Ovary (tissue), 9 donors: ENCODE data around the gene TMA7. TPM values are rescaled to one million over a fixed set of nuclear protein-coding genes. Genes with fewer than 3 reads are reported as not detected.
A peak's percentile ranks its signal among the peaks of the same experiment; 100 is the strongest.

ENCODE experiments used
- DNase-seq, 5 donors: peaks; one replicate each; pipeline ENCODE4 v3.0.0-alpha.2; 2019 to 2020
- H3K27ac ChIP-seq, 2 donors: fragments of 200-600 bp; one replicate each; pipeline versions ENCODE4 v1.5.1 to v1.8.0; 2019 to 2022
- H3K27me3 ChIP-seq: fragments of 200-600 bp; one replicate; pipeline ENCODE4 v1.8.0; 2022
- H3K36me3 ChIP-seq: fragments of 200-600 bp; sonication (generic); one replicate; pipeline ENCODE4 v1.5.1; 2019
- H3K4me1 ChIP-seq: one replicate; pipeline ENCODE4 v1.8.1; 2013; ENCODE audit warnings: mild to moderate bottlenecking, moderate library complexity; ENCODE audit not compliant: insufficient read depth
- H3K4me3 ChIP-seq: fragments of 200-600 bp; sonication (generic); one replicate; pipeline ENCODE4 v1.5.1; 2017
- H3K9me3 ChIP-seq, 2 donors: fragments of 200-600 bp in 1 of 2; sonication (generic) in 1 of 2; one replicate each; pipeline versions ENCODE4 v1.5.1 to v1.8.1; 2013 to 2019; ENCODE audit warnings: mild to moderate bottlenecking in 1 of 2, moderate library complexity in 1 of 2
- CTCF ChIP-seq, 3 donors: fragments of 450-650 bp in 2 of 3; fragments of 200-600 bp in 1 of 3; IDR thresholded peaks; one replicate each; pipeline versions ENCODE4 v1.5.1 to v1.8.0; 2016 to 2022; ENCODE audit warnings: antibody characterized with exemption in 3 of 3, mild to moderate bottlenecking in 1 of 3
- EP300 ChIP-seq: sonication (generic); formaldehyde crosslinking; IDR thresholded peaks from one replicate; pipeline ENCODE4 v1.6.1; 2017; ENCODE audit warnings: antibody characterized with exemption
- POLR2A ChIP-seq: fragments of 450-650 bp; IDR thresholded peaks from one replicate; pipeline ENCODE4 v1.6.1; 2017; ENCODE audit warnings: antibody characterized with exemption, mild to moderate bottlenecking, moderate library complexity
- WGBS, 3 donors: extraction: QIAGEN DNeasy Blood & Tissue Kit in 1 of 3; methylation state at CpG; one replicate each; pipeline versions ENCODE4 v1.1.5 to v1.1.7; 2013 to 2017; 5-methylcytosine and 5-hydroxymethylcytosine counted together
- intact Hi-C, 4 donors: fragments of 100-400 bp; cut with DNase I; formaldehyde crosslinking; loops; one replicate each; pipeline versions ENCODE4 v1.11.0 to v1.15.1; 2022 to 2023
- polyA plus RNA-seq, 2 donors: library from polyadenylated mRNA; stranded (reverse); fragments of 200-250 nt in 1 of 2; fragments of 350-450 nt in 1 of 2; fragmentation: Illumina TruSeq in 1 of 2; extraction: RNeasy Lipid Tissue Mini Kit (QIAGEN cat#74804) in 1 of 2; gene quantifications; one replicate each; pipeline ENCODE4 v1.2.3, GENCODE V29; 2013 to 2014
- total RNA-seq, 7 donors: library from RNA; depleted of rRNA in 2 of 7; stranded (reverse); fragments of >200 nt in 2 of 7; fragmentation: NEBNext Ultra II Directional in 3 of 7; extraction: Animal tissue kit (Norgen Biotek cat#: 25700) in 3 of 7; gene quantifications; one replicate each; pipeline versions ENCODE4 v1.1.0 to v1.2.4, GENCODE V29; 2016 to 2023
- donor health status: DM: no; HTN: no; CAD: no; lungs with moderate emphysema.
- donor health status: DM: no; HTN: no; CAD: no.
- donor health status: Bipolar disorder and iron deficiency.
- donor health status: DM: yes; HTN: yes; CAD: no.
- donor health status: DM: no; HTN: no; CAD: no.
- donor health status: DM: yes; HTN: yes; CAD: no.

Gene TMA7
- total and polyA plus RNA-seq, 9 donors: 138 to 380 (median 222) TPM

- DNase-seq: peak in 1 of 5 donors; percentile 12
- H3K27ac ChIP-seq: no peak overlapping the region
- 82 to 83% (median 83%) methylated on average over 24 of the region's 24 CpGs for WGBS, 3 donors
These were observed 24.7 kb upstream of the TMA7 start for GRCh38 chr3:48415251-48415953.

GRCh38 chr3:48416091-48416505 is 24.0 kb upstream of the TMA7 start:
- Histone ChIP-seq H3K9me3 (no peaks in the 10 kb centered on the region), H3K36me3 (no peaks in the 10 kb centered on the region), H3K4me3 (no peak overlapping the region), H3K27me3 (no peaks in the 10 kb centered on the region), H3K4me1 (no peaks in the 10 kb centered on the region), H3K27ac (no peak overlapping the region)
- intact Hi-C loops: no loop called here
- TF ChIP-seq CTCF (IDR thresholded peaks at IDR 0.05) (no peak), POLR2A (no peak), EP300 (no peak)
- 86 to 94% (median 88%) methylated on average over 14 of the region's 14 CpGs for WGBS, 3 donors
- DNase-seq: peak in 1 of 5 donors; percentile 15

More at GRCh38 chr3:48415251-48415953, 24.7 kb upstream of the TMA7 start:
- no peaks in the 10 kb centered on the region for H3K27me3 ChIP-seq
- intact Hi-C loops: no loop called here
- no peaks in the 10 kb centered on the region for H3K36me3 ChIP-seq
- no peak for TF ChIP-seq POLR2A
- no peak for TF ChIP-seq CTCF (IDR thresholded peaks at IDR 0.05)
- TF ChIP-seq EP300: no peak
- no peaks in the 10 kb centered on the region for H3K4me1 ChIP-seq
- H3K9me3 ChIP-seq: no peaks in the 10 kb centered on the region
- H3K4me3 ChIP-seq: no peak overlapping the region

GRCh38 chr3:48416546-48416945 is 23.5 kb upstream of the TMA7 start:
- no peak for DNase-seq
- WGBS, 3 donors: 94 to 97% (median 96%) methylated on average over 4 of the region's 4 CpGs
- Histone ChIP-seq H3K27ac (no peak overlapping the region), H3K4me3 (no peak overlapping the region), H3K9me3 (no peaks in the 10 kb centered on the region), H3K36me3 (no peaks in the 10 kb centered on the region), H3K27me3 (no peaks in the 10 kb centered on the region), H3K4me1 (no peaks in the 10 kb centered on the region)
- TF ChIP-seq EP300 (no peak), CTCF (IDR thresholded peaks at IDR 0.05) (no peak), POLR2A (no peak)
- intact Hi-C loops: no loop called here

GRCh38 chr3:48417529-48418108 is 22.4 kb upstream of the TMA7 start:
- intact Hi-C loops: no loop called here
- DNase-seq: no peak
- no peak overlapping the region for H3K4me3 ChIP-seq
- H3K9me3 ChIP-seq: no peaks in the 10 kb centered on the region
- H3K36me3 ChIP-seq: no peaks in the 10 kb centered on the region
- TF ChIP-seq CTCF (IDR thresholded peaks at IDR 0.05) (no peak), EP300 (no peak), POLR2A (no peak)
- no peak overlapping the region for H3K27ac ChIP-seq
- no peaks in the 10 kb centered on the region for H3K4me1 ChIP-seq
- no peaks in the 10 kb centered on the region for H3K27me3 ChIP-seq
- 90 to 91% (median 90%) methylated on average over 14 of the region's 14 CpGs for WGBS, 3 donors
